ENCODE data around the gene VOPP1. TPM values are rescaled to one million over a fixed set of nuclear protein-coding genes. Genes with fewer than 3 reads are reported as not detected.

VOPP1 gene, protein sequence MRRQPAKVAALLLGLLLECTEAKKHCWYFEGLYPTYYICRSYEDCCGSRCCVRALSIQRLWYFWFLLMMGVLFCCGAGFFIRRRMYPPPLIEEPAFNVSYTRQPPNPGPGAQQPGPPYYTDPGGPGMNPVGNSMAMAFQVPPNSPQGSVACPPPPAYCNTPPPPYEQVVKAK
- 56.7 and 112 TPM in 2 replicates for total RNA-seq (ENCODE audit: low replicate concordance)

DNA sequence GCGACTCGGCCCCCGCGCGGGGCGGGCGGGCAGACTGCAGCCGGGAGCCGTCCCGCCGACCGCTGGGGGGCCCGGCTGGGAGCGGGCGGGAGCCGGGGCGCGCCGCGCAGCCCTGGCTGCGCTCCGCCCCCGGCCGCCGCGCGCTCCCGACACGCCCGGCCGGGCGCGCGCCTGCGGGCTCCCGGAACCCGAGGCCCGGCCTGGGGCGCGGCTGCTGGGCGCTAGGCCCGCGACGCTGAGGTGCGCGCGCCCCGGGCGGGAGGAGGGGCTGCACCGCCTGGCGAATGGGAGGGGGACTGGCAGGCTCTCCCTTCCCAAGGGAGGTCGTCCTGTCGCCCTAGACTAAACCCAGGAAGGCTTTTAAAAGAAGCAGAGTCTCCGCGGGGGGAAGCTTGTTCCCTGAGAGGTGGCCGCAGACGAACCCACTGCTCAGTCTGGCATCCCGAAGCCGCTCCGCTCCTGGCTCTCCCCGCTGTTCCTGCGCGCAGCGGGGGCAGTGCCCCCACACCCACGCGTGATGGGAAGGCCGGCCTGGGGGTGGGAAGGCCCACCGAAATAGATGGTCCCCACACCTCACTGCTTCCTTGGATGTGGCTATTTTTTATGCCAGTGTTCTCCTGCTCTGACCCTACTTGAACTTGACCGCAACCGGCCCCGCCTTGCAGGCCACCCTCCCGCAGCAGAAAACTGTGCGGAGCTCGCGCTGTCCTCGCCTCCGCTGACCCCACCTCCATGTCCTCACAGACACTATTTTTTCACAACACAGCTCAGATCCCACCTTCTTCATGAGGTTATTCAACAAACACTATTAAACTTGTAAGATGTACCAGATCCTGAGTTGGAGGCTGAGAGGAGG is at the start of gene VOPP1:
TSS of gene VOPP1 (minus strand) at position 125 of the 856 bp plus-strand sequence. CDS start 178 bp downstream, outside the sequence.

Other genes with a start within 250 kb of the VOPP1 start
- 23.2 and 45.1 TPM in 2 replicates for gene LANCL2, start 207.2 kb downstream of the VOPP1 start, total RNA-seq (ENCODE audit: low replicate concordance)